Amniotic epithelial cell (primary cell): ENCODE results near the gene DIPK1B.

ENCODE experiments used
- DNase-seq: peaks from one replicate; pipeline ENCODE4 v3.0.0-alpha.2; 2010; ENCODE audit warnings: low read depth

Gene DIPK1B

GRCh38 chr9:136711751-136712689, at the start of gene DIPK1B:
TSS of gene DIPK1B (plus strand) at chr9:136712572. CDS start at chr9:136712666, 94 bp downstream.
- DNase-seq, result no peak

- no peak for DNase-seq
Observed at GRCh38 chr9:136662656-136663581, 49.5 kb upstream of the DIPK1B start, which contains the start of gene EGFL7. TSS of gene EGFL7 (plus strand) at chr9:136662916. CDS start at chr9:136668283, 5,367 bp downstream.

GRCh38 chr9:136664000-136664915, 48.1 kb upstream of the DIPK1B start:
- DNase-seq, result no peak

- no peak for DNase-seq
Observed at GRCh38 chr9:136665111-136665703, 47.2 kb upstream of the DIPK1B start.

- DNase-seq, result no peak
Observed at GRCh38 chr9:136665704-136666371, 46.5 kb upstream of the DIPK1B start.

GRCh38 chr9:136666372-136667213, 45.8 kb upstream of the DIPK1B start:
- no peak for DNase-seq

GRCh38 chr9:136667214-136667939, 45.0 kb upstream of the DIPK1B start:
- no peak for DNase-seq

- DNase-seq, result no peak
Observed at GRCh38 chr9:136667940-136668760, 44.2 kb upstream of the DIPK1B start.

GRCh38 chr9:136668983-136669790, 43.2 kb upstream of the DIPK1B start:
- no peak for DNase-seq

GRCh38 chr9:136669791-136670464, 42.4 kb upstream of the DIPK1B start:
- DNase-seq, result no peak

- no peak for DNase-seq
Observed at GRCh38 chr9:136670576-136671253, 41.7 kb upstream of the DIPK1B start.

- DNase-seq, result no peak
Observed at GRCh38 chr9:136671254-136671614, 41.1 kb upstream of the DIPK1B start.

GRCh38 chr9:136671646-136672430, 40.5 kb upstream of the DIPK1B start:
- no peak for DNase-seq

- DNase-seq, result no peak
Observed at GRCh38 chr9:136672431-136673087, 39.8 kb upstream of the DIPK1B start.
